Measurements from ENCODE around the gene SLC8A2. TPM values are rescaled to one million over a fixed set of nuclear protein-coding genes. Genes with fewer than 3 reads are reported as not detected.

SLC8A2 gene
- total and polyA plus RNA-seq, 3 donors from 2014 or later, result 4.2 to 12.9 (median 5.0) TPM

DNA sequence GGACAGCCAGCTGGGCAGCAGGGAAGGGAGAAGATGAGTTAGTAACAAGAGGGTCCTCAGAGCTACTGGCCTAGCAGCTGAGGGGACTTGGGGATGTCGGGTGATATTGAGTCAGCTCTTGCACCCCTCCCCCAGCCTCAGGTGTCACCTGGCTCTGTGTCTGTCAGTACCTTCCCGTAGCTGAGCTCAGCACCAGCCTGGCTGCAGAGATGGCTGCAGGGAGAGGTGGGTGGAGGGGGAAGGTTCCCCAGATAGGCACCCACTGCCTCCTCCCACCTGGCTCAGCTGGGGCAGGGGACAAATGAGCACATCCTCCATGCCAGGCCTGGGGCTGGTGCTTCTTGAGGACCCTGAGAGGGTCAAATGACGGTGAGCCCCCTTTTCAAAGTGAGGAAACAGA, 19.2 kb upstream of the SLC8A2 start:
- no peak for TF ChIP-seq POLR2A (IDR thresholded peaks at IDR 0.05)
- TF ChIP-seq, protein P1, sequence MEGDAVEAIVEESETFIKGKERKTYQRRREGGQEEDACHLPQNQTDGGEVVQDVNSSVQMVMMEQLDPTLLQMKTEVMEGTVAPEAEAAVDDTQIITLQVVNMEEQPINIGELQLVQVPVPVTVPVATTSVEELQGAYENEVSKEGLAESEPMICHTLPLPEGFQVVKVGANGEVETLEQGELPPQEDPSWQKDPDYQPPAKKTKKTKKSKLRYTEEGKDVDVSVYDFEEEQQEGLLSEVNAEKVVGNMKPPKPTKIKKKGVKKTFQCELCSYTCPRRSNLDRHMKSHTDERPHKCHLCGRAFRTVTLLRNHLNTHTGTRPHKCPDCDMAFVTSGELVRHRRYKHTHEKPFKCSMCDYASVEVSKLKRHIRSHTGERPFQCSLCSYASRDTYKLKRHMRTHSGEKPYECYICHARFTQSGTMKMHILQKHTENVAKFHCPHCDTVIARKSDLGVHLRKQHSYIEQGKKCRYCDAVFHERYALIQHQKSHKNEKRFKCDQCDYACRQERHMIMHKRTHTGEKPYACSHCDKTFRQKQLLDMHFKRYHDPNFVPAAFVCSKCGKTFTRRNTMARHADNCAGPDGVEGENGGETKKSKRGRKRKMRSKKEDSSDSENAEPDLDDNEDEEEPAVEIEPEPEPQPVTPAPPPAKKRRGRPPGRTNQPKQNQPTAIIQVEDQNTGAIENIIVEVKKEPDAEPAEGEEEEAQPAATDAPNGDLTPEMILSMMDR (IDR thresholded peaks at IDR 0.05), result no peak
- Histone ChIP-seq H3K36me3 (ENCODE audit: low read depth, missing control alignments) (no peaks in the 10 kb centered on the region), H3K4me1 (no peaks in the 10 kb centered on the region), H3K27me3 (no peaks in the 10 kb centered on the region), H3K27ac (no peak overlapping the region), H3K4me3 (no peak overlapping the region), H3K9me3 (no peaks in the 10 kb centered on the region)
- WGBS, 2 donors, result 72 to 80% methylated on average over 1 to 3 of the region's 3 CpGs
- DNase-seq, result no peak
- intact Hi-C loops (cut with DNase I; ENCODE audit: low total_unique reads), result no loop called here

DNA sequence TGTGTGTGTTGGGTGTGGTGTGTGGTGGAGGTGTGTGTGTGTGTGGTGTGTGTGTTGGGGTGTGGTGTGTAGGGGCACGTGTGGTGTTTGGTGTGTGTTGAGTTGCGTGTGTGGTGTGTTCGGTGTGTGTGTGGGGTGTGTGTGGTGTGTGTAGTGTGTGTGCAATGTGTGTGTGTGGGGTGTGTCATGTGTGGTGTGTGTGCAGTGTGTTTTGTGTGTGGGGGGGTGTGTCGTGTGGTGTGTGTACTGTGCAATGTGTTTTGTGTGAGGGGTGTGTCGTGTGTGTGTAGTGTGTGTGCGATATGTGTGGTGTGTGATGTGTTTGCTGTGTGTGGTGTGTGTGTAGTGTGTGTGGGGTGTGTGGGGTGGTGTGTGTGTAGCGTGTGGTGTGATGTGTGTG, 18.3 kb upstream of the SLC8A2 start:
- no peak for DNase-seq
- Histone ChIP-seq H3K9me3 (no peaks in the 10 kb centered on the region), H3K36me3 (ENCODE audit: low read depth, missing control alignments) (no peaks in the 10 kb centered on the region), H3K4me3 (no peak overlapping the region), H3K27ac (no peak overlapping the region), H3K27me3 (no peaks in the 10 kb centered on the region), H3K4me1 (no peaks in the 10 kb centered on the region)
- TF ChIP-seq POLR2A (IDR thresholded peaks at IDR 0.05), result no peak
- TF ChIP-seq, protein P1 (IDR thresholded peaks at IDR 0.05), result no peak
- intact Hi-C loops (cut with DNase I; ENCODE audit: low total_unique reads), result no loop called here
- WGBS, 2 donors, result 88 to 90% methylated on average over 7 of the region's 7 CpGs

DNA sequence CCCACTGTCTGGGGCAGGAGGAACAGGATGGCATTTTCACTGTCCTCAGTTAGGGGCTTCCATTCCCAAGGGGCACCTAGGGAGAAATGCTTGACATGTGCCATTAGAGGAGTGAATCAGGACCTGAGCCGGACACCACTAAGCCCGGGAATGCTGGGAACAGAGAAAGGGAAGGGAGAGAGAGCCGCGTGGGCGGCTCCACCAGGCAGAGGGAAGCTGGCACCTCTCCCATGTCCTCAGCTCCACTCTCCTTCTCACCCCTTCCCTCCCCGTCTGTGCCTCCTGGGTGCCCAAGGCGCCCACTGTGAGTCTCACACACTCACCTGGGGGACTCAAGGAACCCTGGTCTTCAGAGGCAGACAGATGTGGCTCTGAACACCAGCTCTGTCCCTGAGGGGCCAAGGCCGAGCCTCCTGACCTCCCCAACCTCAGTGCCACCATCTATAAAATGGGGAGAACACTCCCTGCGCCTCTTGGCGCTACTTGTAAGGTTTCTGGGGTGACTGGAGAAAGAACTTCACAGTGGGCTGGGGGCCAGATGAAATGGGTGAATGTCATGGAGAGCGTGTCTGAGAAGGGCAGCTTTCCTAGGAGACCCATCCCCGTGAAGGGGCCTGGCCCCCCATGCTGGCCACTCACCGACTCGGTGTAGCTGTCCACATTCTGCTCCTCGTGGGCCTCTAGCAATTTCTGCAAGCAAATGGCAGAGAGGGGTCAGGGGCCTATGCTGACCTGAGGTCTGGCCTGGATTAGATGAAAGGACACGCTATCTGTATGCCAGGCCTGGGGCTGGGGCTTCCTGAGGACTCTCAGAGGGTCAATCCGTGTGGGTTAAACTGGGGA, 17.6 kb upstream of the SLC8A2 start:
- TF ChIP-seq, protein P1 (IDR thresholded peaks at IDR 0.05), result no peak
- no peak for TF ChIP-seq POLR2A (IDR thresholded peaks at IDR 0.05)
- Histone ChIP-seq H3K36me3 (ENCODE audit: low read depth, missing control alignments) (no peaks in the 10 kb centered on the region), H3K4me3 (no peak overlapping the region), H3K9me3 (no peaks in the 10 kb centered on the region), H3K27me3 (no peaks in the 10 kb centered on the region), H3K27ac (no peak overlapping the region), H3K4me1 (peaks cover 5% of the 10 kb centered on the region)
- 78 to 91% methylated on average over 14 to 17 of the region's 17 CpGs for WGBS, 2 donors
- intact Hi-C loops (cut with DNase I; ENCODE audit: low total_unique reads), result no loop called here
- DNase-seq, result no peak

DNA sequence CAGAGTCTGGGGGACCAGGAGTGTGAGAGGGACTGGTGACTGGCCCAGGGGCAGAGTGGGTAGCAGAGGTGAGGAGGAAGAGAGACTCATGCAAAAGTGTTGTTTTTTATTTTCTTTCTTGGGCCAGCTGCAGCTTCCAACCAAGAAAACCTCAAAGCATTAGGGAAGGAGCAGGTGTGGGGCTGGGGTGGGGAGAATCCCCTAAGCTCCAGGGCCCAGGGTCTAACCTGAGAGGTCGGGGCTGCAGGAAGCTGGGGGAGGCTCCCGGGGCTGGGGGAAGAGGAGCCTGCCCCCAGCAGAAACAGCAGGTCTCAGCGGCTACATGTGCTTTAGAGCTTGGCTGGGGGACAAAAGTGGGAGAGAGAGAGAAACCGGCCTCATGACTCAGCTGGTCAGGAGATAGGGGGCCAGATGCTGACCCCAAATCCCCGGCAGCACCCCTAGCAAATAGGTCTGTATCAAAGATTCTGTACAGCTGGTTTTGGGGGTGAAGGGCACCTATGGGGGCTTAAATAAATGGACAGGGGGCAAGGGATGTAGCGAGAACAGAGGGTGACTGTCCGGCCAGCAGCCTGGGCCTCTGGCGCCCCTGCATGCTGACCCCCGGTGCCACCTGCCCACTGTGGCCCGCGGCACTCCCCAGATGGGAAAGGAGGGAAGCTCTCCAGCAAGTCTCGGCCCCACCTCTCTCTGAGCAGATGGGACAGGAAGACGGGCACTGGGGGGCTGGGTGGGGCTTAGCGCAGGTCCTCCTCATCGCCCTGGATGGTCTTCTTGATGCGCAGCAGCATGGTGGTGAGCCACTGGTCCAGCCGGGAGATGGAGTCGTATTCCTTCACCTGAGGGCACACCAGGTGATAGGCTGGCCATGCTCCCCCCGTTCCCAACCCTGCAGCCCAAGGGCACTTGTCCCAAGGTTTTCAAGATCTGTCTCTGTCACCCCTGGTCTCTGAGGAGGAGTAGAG, 16.1 kb upstream of the SLC8A2 start:
- WGBS, 2 donors, result 75 to 81% methylated on average over 18 to 19 of the region's 19 CpGs
- H3K4me1 ChIP-seq, result peaks cover 6% of the 10 kb centered on the region
- no peak overlapping the region for H3K27ac ChIP-seq
- no peaks in the 10 kb centered on the region for H3K36me3 ChIP-seq (ENCODE audit: low read depth, missing control alignments)
- no peak for DNase-seq
- no peaks in the 10 kb centered on the region for H3K27me3 ChIP-seq
- H3K4me3 ChIP-seq, result no peak overlapping the region
- intact Hi-C loops (cut with DNase I; ENCODE audit: low total_unique reads), result no loop called here
- H3K9me3 ChIP-seq, result no peaks in the 10 kb centered on the region
- TF ChIP-seq, protein P1 (IDR thresholded peaks at IDR 0.05), result no peak
- no peak for TF ChIP-seq POLR2A (IDR thresholded peaks at IDR 0.05)
